Measurements from ENCODE around the gene FLT4. TPM values are rescaled to one million over a fixed set of nuclear protein-coding genes. Genes with fewer than 3 reads are reported as not detected.

Gene FLT4
- total RNA-seq, 1 donor from 2014 or later: 24.8 TPM

DNA sequence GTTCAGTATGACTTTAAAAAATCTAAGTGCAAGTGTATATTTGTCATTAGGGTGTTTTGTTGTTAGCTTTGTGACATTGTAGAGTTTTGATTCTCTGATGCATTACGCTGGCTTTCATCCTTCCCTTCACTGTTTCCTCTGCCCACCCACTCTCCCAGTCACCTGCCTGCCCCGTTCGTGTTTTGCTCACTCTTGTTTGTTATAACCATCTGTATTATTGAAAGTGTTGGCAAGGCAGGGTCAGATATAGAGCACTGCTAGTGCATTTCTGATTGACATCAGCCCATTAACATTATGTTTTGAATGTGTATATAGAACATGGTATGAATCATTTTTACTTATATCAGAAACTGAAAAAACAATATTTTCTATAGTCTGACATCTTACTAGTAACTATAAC, 85.4 kb downstream of the FLT4 start:
- H3K36me3 ChIP-seq: peaks cover 52% of the 10 kb centered on the region
- no peaks in the 10 kb centered on the region for H3K4me1 ChIP-seq
- TF ChIP-seq CTCF (IDR thresholded peaks at IDR 0.05): no peak
- no peaks in the 10 kb centered on the region for H3K9me3 ChIP-seq
- H3K4me3 ChIP-seq: no peak overlapping the region
- no peak overlapping the region for H3K27ac ChIP-seq
- ATAC-seq (no peak), DNase-seq (no peak)
- no peaks in the 10 kb centered on the region for H3K27me3 ChIP-seq (ENCODE audit: low read depth)
- intact Hi-C loops (cut with DNase I): no loop called here

DNA sequence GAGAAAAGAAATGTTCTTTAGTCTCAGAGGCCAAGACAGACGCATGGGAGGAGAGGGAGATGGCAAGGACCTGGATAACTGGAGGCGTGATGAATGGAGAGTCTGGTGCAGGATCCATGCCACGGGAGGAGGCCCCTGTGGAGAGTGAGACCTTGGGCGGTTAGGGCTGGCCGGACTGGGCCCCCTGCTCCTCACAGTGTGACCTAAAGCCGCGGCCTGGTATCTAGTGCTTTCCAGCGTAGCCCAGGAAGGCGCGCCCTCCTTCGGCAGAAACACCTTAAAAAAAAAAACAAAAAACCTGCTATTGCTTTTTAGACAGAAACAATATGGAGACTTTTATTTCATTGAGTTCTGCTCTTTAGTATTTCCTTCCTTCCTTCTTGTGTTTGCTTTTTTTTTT, 91.2 kb downstream of the FLT4 start:
- H3K27ac ChIP-seq: no peak overlapping the region
- TF ChIP-seq CTCF (IDR thresholded peaks at IDR 0.05): no peak
- no peaks in the 10 kb centered on the region for H3K4me1 ChIP-seq
- intact Hi-C loops (cut with DNase I): no loop called here
- no peak for DNase-seq
- no peaks in the 10 kb centered on the region for H3K27me3 ChIP-seq (ENCODE audit: low read depth)
- no peaks in the 10 kb centered on the region for H3K9me3 ChIP-seq
- no peak for ATAC-seq
- peaks cover 29% of the 10 kb centered on the region for H3K36me3 ChIP-seq
- H3K4me3 ChIP-seq: no peak overlapping the region

DNA sequence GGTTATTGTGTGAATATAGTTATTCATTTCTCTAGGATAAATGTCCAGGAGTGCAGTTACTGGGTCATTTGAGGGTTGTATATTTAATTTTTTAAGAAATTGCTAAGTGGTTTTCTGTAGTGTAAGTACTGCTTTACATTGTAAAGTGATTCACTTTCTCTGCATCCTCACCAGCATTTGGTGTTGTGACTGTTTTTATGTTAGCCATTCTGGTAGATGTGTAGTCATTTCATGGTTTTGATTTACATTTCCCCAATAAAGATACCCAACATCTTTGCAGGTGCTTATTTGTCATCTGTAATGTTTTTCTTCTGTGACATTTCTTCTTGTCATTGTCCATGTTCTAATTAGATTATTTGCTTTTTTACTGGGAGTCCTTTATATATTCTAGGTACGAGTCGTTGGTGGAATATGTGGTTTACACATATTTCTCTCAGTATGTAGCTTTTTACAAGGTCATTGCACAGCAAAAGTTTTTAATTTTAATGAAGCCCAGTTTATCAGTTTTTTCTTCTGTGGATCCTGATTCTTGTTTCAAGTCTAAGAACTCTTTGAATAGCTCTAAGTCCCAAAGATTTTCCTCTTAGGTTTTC, 92.1 kb downstream of the FLT4 start:
- no peak for DNase-seq

DNA sequence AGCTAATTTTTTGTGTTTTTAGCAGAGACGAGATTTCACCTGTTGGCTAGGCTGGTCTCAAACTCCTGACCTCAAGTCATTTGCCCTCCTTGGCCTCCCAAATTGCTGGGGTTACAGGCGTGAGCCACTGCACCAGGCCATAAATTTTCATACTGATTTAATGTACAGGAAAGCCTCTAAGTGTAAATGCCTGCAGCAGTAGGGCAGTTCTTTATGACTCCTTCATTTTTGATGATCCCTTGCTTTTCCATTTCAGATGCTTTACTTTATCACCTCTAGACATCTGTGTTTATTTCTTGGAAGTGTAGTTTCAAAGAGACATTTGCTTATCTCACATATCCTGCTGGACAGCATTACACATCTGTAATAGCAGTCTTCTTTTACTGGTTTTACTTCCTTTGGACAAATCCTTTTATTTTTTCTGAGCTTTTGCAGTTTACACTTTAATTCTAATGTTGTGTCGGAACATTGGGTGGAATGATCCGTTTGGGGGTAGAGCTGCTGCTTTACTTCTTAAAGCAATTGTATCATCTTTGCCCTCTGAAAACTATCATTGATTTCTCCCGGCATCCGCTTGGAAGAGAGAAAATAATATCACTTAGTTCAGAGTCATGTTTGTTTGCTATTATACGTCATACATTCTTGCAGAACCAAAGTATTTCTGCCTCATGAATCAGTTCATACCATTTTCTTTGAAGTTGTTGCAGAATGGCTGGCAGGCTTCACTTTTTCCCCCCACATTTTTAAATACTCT, 94.1 kb downstream of the FLT4 start:
- Histone ChIP-seq H3K9me3 (no peaks in the 10 kb centered on the region), H3K4me1 (no peaks in the 10 kb centered on the region), H3K27me3 (ENCODE audit: low read depth) (no peaks in the 10 kb centered on the region), H3K27ac (no peak overlapping the region), H3K4me3 (no peak overlapping the region), H3K36me3 (peaks cover 44% of the 10 kb centered on the region)
- DNase-seq (no peak), ATAC-seq (no peak)
- intact Hi-C loops (cut with DNase I): no loop called here
- TF ChIP-seq CTCF (IDR thresholded peaks at IDR 0.05): no peak

More for the DNA sequence above, 92.1 kb downstream of the FLT4 start:
- TF ChIP-seq CTCF (IDR thresholded peaks at IDR 0.05): no peak
- no peak for ATAC-seq
- no peak overlapping the region for H3K4me3 ChIP-seq
- H3K27me3 ChIP-seq (ENCODE audit: low read depth): no peaks in the 10 kb centered on the region
- H3K27ac ChIP-seq: no peak overlapping the region
- intact Hi-C loops (cut with DNase I): no loop called here
- no peaks in the 10 kb centered on the region for H3K4me1 ChIP-seq
- peaks cover 24% of the 10 kb centered on the region for H3K36me3 ChIP-seq
- H3K9me3 ChIP-seq: no peaks in the 10 kb centered on the region

GRCh38 chr5:180553530-180553929, 95.9 kb downstream of the FLT4 start:
- Histone ChIP-seq H3K4me3 (no peak overlapping the region), H3K27ac (no peak overlapping the region), H3K4me1 (no peaks in the 10 kb centered on the region), H3K27me3 (ENCODE audit: low read depth) (no peaks in the 10 kb centered on the region), H3K9me3 (no peaks in the 10 kb centered on the region), H3K36me3 (peaks cover 50% of the 10 kb centered on the region)
- TF ChIP-seq CTCF (IDR thresholded peaks at IDR 0.05): no peak
- intact Hi-C loops (cut with DNase I): no loop called here
- no peak for DNase-seq
- no peak for ATAC-seq

Other genes with a start within 250 kb of the FLT4 start
- 32.4 TPM for gene CNOT6, start 155.2 kb downstream of the FLT4 start, total RNA-seq
- gene SCGB3A1, start 58.1 kb downstream of the FLT4 start, total RNA-seq: 1,318 TPM
- gene OR2Y1, start 90.5 kb upstream of the FLT4 start, total RNA-seq: not detected
- 241 TPM for gene MGAT1, start 153.2 kb upstream of the FLT4 start, total RNA-seq
- 28.3 TPM for gene ZFP62, start 211.7 kb upstream of the FLT4 start, total RNA-seq
- 5.3 TPM for gene BTNL8, start 249.6 kb upstream of the FLT4 start, total RNA-seq